Neural crest cell (in vitro differentiated cells): ENCODE measurements around the gene DSCAM. TPM values are rescaled to one million over a fixed set of nuclear protein-coding genes. Genes with fewer than 3 reads are reported as not detected.

Experiments used
- DNase-seq: peaks from one replicate; pipeline ENCODE4 v3.0.0; 2021; ENCODE audit warnings: low read depth, mixed read lengths, low spot score
- H3K27ac Mint-ChIP-seq: one replicate; pipeline ENCODE4 v1.8.0; 2021; ENCODE audit warnings: mild to moderate bottlenecking, mixed read lengths; ENCODE audit not compliant: unreplicated experiment
- H3K27me3 Mint-ChIP-seq: 2 replicates; pipeline ENCODE4 v1.8.0; 2021; ENCODE audit warnings: low read depth, mild to moderate bottlenecking, mixed read lengths
- H3K36me3 Mint-ChIP-seq: 2 replicates; pipeline ENCODE4 v1.8.0; 2021; ENCODE audit warnings: low read depth, mild to moderate bottlenecking, mixed read lengths
- H3K4me1 Mint-ChIP-seq: 2 replicates; pipeline ENCODE4 v1.8.0; 2021; ENCODE audit warnings: mixed read lengths
- H3K4me3 Mint-ChIP-seq: one replicate; pipeline ENCODE4 v1.8.0; 2021; ENCODE audit warnings: mild to moderate bottlenecking, mixed read lengths
- H3K9me3 Mint-ChIP-seq: 2 replicates; pipeline ENCODE4 v1.8.0; 2021; ENCODE audit warnings: mixed read lengths
- total RNA-seq: library from RNA; stranded (reverse); gene quantifications from 2 replicates; pipeline ENCODE4 v1.2.1, GENCODE V29; 2021
- TF ChIP-seq, protein P1 (sequence below): fragments of 200-600 bp; sonication (generic); conservative IDR thresholded peaks from 2 replicates; pipeline ENCODE4 v1.5.0; 2021; ENCODE audit warnings: antibody characterized with exemption, mild to moderate bottlenecking

DSCAM gene
- total RNA-seq, 1 donor from 2014 or later, result 0.19 TPM

DNA sequence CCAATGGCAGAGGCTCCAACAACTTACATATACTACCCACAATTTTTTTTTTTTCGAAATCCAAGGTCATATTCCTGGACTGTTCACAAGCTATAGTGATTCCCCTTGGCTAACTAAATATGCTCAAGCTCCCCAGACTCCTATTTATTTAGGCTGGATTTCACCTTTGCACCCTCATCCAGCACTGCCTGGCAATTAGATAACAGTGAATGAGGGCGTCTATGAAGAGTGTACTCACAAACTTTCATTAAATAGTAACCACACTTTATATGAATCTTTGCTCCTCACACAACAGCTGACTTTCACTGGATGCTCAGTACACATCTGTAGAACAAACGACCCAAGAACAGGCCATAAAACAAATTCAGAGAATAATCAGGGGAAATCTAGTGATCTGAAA is 51.6 kb downstream of the DSCAM start:
- H3K27ac Mint-ChIP-seq, result no peak overlapping the region
- no peak overlapping the region for H3K4me3 Mint-ChIP-seq
- H3K4me1 Mint-ChIP-seq, result no peaks in the 10 kb centered on the region
- H3K36me3 Mint-ChIP-seq, result peaks cover 5% of the 10 kb centered on the region
- TF ChIP-seq, protein P1, sequence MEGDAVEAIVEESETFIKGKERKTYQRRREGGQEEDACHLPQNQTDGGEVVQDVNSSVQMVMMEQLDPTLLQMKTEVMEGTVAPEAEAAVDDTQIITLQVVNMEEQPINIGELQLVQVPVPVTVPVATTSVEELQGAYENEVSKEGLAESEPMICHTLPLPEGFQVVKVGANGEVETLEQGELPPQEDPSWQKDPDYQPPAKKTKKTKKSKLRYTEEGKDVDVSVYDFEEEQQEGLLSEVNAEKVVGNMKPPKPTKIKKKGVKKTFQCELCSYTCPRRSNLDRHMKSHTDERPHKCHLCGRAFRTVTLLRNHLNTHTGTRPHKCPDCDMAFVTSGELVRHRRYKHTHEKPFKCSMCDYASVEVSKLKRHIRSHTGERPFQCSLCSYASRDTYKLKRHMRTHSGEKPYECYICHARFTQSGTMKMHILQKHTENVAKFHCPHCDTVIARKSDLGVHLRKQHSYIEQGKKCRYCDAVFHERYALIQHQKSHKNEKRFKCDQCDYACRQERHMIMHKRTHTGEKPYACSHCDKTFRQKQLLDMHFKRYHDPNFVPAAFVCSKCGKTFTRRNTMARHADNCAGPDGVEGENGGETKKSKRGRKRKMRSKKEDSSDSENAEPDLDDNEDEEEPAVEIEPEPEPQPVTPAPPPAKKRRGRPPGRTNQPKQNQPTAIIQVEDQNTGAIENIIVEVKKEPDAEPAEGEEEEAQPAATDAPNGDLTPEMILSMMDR, result no peak
- DNase-seq, result no peak
- H3K9me3 Mint-ChIP-seq, result peaks cover 6% of the 10 kb centered on the region
- H3K27me3 Mint-ChIP-seq, result no peaks in the 10 kb centered on the region

DNA sequence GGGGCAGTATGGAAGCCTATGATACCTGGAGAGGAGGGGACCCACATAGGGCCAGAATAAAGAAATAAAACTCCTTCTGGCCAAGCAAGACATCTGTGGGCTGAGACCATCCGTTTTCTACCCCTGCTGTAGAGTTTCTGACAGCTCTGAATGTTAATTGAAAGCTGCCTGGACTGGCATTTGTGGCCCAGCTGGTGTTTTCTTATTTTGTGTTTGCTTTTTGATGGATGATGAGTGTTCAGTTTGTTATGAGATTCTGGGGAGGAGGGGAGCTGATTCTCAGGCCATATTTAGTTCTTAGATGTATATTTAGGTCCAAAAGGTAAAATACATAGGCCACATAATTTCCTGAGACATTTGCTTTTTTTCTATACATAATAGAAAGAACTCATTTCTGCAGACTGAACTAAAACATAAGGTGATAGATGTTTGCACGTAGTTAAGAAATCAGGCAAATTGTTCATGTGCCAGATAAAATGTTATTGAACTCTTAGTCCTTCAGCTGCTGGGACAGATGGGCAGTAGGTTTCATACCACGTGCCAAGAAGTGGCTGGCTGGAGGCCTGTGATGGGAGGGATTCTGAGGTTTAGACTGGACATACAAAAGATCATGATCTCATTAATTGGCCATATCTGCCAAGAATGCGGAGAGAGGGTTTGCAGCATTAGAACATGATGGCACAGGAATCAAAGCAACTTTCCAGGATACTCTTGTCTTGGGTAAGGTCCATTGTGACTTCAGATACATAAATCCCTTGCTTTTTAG is 54.1 kb downstream of the DSCAM start:
- Mint-ChIP-seq H3K36me3 (peaks cover 2% of the 10 kb centered on the region), H3K4me3 (no peak overlapping the region), H3K9me3 (peaks cover 3% of the 10 kb centered on the region), H3K27me3 (no peaks in the 10 kb centered on the region), H3K27ac (no peak overlapping the region), H3K4me1 (no peaks in the 10 kb centered on the region)
- TF ChIP-seq, protein P1, result no peak
- no peak for DNase-seq

DNA sequence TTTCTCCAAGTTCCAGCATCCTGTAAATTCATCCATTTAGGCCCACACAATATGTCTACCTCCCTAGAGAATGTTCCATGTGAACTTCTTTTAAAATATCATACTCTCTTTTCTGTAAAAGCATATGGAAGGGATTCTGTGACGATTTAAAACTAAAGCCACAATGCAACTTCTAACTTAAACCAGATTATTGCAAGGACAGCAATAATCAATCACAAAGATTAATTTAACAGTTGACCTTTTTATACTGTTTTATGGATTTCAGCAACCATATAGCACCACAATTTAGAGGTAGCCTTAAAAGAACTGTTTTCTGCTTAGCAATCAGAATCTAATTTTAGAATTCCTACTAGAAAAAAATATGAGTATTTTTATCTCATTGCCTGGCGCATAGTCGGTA is 58.3 kb downstream of the DSCAM start:
- H3K27ac Mint-ChIP-seq, result no peak overlapping the region
- TF ChIP-seq, protein P1, result no peak
- no peaks in the 10 kb centered on the region for H3K27me3 Mint-ChIP-seq
- DNase-seq, result no peak
- H3K9me3 Mint-ChIP-seq, result no peaks in the 10 kb centered on the region
- no peak overlapping the region for H3K4me3 Mint-ChIP-seq
- H3K36me3 Mint-ChIP-seq, result no peaks in the 10 kb centered on the region
- H3K4me1 Mint-ChIP-seq, result no peaks in the 10 kb centered on the region

DNA sequence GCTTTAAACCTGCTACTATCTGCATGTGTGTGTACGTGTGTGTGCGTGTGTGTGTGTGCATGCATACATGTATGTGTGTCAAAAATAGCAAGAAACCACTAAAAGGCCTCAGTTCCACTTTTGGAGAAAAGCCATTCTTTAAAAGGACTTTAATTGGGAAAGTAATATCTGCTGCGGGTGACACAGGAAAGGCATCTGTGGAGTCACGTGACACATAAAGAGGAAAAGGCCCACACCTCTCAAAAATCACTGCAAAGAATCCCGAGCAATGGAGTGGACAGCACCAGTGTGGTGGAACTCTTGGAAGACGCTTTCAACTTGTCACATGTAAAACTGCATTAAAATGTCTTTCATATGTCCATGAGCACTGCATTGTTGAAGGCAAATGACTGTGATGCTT is 63.6 kb downstream of the DSCAM start:
- Mint-ChIP-seq H3K36me3 (no peaks in the 10 kb centered on the region), H3K4me1 (no peaks in the 10 kb centered on the region), H3K27ac (no peak overlapping the region), H3K4me3 (no peak overlapping the region), H3K27me3 (no peaks in the 10 kb centered on the region), H3K9me3 (no peaks in the 10 kb centered on the region)
- TF ChIP-seq, protein P1, result no peak
- no peak for DNase-seq

DNA sequence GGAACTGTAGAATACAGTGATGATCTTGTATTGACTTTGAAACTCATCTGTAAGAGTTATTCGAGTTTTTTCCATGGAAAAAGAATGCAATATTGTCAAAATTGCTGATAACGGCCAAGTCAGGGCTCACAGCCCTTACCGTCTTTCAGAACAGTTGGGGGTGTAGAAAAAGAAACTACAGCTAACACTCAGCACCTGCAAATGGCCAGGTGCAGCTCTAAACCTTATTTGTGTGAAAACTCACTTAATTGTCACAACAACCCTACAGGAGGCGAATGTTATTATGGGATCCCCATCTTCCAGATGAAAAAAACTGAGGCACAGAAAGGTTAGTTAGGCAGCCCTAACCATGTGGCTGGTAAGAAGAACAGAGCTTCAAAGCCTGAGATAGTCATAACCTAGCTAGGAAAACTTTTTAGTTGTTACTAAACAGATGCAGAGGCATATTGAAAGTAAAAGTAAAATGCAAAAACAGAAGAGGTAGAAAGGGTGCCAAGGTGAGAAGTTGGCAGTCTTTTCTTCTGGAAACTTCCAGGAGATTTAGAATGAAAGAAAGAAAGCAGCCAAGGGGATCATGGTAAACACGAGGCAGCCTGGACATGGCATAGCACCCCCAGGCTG is 76.4 kb downstream of the DSCAM start:
- Mint-ChIP-seq H3K4me3 (no peak overlapping the region), H3K9me3 (no peaks in the 10 kb centered on the region), H3K27ac (no peak overlapping the region), H3K27me3 (peaks cover 5% of the 10 kb centered on the region), H3K36me3 (no peaks in the 10 kb centered on the region), H3K4me1 (no peaks in the 10 kb centered on the region)
- DNase-seq, result no peak
- TF ChIP-seq, protein P1, result no peak
